CD4-positive, alpha-beta T cell treated with Interleukin-15 for 4 hours (primary cell): ENCODE data around the gene GNLY.
"Not testable (repeated sequence)": the region's sequence is repeated elsewhere in the genome, so short reads cannot be mapped to it uniquely, and the experiment has no call there.

Source experiments
- DNase-seq: peaks from one replicate; pipeline ENCODE4 v3.0.0-alpha.2; 2020; ENCODE audit warnings: low spot score

Gene GNLY

DNA sequence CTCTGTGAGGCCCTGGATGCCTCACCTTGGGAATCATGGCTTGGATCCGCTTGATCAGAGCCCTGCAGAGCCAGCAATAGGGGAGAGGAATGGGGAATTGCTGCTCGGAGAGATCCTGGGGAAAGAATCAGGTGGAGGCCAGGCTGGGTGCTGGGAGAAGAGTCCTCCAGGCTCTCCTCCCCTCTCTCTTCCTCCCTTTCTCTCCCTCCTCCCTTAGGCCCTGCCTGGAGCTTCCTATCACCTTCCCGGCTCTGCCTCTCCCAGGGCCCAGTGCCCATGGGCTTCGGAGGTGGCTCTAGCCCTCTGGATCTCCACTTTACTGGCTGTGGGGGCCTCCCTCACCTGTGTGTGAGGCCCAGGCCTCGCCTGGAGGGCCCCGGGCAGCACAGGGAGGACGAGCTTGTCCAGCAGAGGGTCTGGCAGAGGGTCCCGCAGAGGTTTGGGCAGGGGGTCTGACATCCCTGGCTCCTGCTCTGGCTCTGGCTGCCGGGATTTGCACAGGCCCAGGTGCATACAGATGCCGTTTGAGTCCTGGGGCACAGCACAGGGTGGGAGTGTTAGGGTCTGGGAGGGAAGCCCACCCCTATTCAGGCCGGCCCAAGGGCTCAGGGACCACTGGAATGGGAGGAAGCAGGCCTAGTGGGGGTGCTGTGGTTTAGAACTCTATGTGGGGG, 28.8 kb upstream of the GNLY start:
- DNase-seq: no peak

DNA sequence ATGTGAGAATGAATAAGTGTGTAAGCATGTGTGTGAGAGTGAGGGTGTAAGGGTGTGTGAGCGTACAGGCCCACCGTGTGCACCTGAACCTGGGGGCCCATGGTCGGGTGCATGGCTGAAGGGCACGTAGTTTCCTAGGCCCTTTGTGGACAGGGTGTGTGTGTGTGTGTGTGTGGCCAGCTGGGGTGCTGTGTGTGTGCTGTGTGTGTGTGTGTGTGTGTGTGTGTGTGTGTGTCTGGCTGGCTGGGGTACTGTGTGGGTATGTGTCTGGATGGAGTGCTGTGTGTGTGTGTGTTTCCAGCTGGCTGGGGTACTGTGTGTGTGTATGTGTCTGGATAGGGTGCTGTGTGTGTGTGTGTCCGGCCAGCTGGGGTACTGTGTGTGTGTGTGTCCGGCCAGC, 28.1 kb upstream of the GNLY start:
- DNase-seq: no peak

DNA sequence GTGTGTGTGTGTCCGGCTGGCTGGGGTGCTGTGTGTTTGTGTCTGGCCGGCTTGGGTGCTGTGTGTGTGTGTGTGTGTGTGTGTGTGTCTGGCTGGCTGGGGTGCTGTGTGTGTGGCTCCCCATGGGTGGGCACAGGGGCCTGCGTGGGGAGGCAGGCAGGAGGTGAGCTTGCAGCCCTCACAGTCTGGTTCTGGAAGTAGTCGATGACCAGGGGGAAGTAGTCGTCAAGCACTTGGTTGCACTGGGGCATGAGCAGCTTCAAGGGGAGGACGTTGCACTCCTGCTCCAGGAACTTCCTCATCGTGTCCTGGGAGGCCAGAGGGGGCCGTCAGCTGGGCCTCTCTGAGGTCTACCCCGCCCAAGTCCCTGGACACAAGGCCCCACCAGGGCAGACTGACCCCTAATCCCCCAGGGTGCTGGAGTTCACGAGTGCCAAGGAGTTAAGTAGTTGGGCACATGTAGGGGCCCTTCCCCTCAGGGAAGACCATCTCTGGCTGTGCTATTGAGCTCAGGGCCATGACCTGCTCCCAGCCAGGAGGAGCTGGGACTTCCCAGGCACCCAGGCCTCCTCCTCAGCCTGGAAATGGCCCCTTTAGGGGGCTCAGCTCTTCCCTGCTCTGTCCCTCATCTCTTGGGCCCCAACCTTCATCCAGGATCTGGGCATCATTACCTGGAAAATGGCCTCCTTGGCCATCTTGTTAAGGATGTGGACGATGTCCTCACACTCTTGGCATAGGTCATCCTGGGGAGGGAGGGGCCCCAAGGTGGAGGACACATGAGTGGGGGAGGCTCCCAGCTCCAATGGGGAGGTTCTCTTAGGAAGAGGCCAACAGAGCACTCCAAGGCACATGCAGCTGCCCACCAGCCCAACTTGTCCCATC, 27.5 kb upstream of the GNLY start:
- DNase-seq: no peak

DNA sequence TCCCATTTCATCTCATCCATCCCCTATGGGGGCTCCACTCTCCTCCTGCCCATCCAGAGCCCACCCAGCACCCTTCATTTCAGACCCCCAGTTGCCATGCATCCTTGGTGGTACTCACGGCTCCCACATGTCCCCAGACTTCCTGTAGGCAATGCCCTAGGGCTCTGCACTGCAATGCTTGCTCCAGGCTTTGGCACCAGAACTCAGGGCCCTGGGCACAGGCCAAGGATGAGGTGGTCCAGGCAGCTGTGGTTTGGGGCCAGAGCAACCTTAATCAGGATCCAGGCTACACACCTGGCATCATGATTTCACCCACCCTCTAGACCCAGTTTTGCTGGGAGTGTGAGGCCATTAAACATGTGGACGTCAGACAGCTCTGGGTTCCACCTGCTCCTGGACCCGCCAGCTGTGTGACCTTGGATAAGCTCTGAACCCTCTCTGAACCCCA, 26.6 kb upstream of the GNLY start:
- DNase-seq: no peak

DNA sequence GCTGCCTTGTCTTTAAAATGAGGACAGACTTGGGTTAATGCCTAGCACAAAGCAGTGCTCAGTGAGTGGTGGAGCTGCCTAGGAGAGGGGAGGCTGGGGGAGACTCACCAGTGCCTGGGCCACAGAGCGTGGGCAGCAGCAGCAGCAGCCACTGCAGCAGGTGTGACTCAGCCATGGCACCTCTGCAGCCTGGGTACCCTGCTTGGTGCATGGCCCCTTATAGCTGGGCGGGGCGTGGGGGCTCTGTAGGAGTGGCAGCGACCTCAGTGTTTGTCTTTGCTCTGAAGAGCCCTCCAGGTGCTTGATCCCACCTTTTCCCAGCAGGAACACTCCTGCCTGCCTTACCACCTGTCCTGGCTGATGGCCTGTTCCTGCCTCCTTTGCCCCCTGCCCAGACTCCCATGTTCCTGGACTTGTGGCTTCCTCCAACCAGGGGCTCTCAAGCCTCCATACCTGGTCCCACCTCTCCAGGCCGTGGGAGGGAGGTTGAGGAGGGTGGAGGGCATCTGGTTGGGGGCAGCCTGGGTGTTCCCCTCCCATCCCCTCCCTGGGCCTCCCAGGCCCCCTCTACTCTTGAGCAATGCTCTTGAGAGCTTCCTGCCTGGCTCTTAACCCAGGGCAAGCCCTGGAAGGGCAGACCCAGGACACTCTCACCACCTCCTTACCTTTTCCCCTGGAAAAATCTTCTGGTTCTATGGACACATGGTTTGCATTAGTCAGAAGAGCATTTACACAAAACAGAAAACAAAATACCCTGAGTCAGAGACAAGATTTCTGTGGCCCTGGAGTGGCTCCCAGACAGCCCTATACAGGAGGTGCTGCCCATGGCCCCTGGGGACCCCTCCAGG, 25.9 kb upstream of the GNLY start, which contains the start of gene SFTPB:
SFTPB (minus strand) TSS at position 191 of the 848 bp plus-strand sequence; CDS start at position 175, 16 bp downstream.
- DNase-seq: no peak

DNA sequence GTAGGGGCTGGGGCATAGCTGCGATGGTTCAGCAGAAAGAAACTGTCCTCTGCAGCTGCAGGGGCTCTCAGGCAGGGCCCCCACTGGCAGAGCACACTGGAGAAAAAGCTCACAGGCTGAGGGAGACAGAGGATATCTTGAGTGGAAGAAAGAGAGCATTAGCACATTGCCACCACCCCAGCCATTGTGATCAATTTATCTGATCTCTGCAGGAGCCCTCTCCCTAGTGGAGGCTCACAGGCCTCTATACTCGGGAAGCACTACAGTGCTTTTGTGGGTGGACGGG, 25.4 kb upstream of the GNLY start:
- DNase-seq: no peak

DNA sequence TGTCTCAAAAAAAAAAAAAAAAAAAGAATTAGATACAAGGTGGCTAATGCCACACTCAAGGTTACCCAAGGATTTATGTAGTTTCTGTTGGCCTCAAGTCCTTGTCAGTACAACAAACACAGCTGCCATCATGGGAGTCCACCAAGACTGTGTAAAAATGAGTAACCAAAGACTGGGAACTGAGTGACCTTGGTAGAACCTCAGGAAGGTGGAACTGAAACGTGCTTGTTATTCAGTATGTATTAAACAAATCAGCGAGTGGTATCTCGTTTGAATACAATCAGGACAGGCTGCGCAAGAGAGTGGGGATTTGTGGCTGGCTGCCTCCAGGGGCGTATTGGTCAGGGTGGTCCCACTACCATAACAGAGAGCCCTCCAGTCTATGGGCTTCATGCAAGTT, 24.6 kb upstream of the GNLY start:
- DNase-seq: no peak

DNA sequence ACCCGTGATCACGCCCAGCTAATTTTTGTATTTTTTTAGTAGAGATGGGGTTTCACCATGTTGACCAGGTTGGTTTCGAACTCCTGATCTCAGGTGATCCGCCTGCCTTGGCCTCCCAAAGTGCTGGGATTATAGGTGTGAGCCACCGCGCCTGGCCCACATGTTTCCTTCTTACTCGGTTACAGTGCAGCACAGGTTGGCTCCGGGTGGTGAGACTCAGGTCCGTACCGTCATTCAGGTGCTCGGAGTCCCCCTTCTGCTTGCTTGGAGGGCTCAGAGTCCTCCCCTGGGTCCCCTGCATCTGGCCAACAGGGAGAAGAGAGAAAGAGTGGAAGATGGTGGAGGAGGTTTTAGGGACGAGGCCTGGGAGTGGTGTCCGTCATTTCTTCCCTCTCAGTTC, 23.7 kb upstream of the GNLY start:
- not testable (repeated sequence) for DNase-seq

DNA sequence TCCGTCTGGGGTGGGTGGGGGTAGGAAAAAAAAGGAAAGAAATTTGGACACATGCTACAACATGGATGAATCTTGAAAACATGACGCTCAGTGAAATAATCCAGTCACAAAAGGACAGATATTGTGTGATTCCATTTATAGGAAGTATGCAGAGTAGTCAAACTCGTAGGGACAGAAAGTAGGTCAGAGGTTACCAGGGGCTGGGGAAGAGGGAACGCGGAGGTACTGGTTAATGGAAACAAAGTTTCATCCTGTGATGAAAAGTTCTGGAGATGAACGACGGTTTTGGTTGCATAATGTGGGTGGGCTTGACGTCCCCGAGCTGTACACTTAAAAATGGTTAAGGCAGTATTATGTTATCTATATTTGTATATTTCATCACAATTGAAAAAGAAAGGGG, 21.7 kb upstream of the GNLY start:
- DNase-seq: no peak

DNA sequence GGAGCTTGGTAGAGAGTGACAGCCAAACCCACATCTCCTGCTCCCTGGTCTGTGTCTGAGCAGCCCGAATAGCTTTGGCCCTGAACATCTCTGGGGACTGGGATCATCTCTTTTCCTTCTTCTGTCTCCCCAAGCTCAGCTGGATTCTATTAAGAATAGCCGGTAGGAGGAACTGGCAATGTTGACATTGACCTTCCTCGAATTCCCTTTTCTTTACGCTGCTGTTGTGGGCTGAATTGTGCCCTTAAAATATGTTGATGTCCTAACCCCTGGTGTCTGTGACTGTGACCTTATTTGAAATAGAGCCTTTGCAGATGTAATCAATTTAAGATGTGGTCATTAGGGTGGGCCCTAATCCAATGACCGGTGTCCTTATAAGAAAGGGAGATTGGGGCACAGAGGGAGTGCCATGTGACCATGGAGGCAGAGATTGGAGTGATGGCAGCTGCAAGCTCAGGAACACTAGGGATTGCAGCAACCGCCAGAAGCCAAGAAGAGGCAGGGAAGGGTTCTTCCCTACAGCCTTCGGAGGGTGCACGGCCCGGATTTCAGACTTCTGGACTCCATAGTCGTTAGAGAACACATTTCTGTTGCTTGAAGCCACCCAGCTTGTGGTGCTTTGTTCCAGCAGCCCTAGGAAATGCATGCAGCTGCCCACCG, 20.3 kb upstream of the GNLY start:
- DNase-seq: no peak

DNA sequence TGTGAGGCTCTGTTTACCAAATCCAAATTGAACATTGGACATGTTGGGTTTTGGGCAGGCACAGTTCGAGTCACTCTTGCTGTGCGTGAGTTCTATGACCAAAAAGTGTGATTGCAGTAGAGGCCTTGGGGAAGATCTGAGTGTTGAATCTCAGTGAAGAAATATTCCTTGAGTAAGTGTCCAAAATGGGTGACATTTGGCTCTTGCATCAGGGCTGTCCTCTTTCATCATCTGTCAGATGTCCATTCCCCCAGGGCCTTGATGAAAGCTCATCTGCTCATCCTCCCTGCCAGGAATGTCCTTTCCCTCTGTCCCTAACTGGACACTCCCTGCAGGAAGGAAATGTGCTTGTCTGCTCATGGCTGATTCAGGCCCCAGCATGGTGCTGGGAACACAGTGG, 19.7 kb upstream of the GNLY start:
- DNase-seq: no peak

DNA sequence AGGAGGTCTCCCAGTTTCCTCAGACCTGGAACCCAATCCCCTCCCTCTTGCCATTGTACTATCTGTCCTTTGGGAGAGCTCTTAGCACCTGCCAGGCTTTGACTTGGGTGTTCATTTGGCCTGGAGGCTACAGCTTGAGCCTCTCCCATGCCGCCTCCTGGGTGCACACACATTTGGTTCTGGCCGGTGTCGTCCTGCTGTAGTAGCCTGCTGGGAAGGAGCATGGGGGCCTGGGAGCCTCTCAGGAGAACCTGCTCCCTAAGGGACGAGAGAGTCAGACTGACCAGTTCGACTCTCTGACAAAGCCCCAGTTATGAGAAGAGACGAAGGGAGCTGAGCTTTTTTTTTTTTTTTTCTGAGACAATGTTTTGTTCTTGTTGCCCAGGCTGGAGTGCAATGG, 18.7 kb upstream of the GNLY start:
- DNase-seq: no peak

DNA sequence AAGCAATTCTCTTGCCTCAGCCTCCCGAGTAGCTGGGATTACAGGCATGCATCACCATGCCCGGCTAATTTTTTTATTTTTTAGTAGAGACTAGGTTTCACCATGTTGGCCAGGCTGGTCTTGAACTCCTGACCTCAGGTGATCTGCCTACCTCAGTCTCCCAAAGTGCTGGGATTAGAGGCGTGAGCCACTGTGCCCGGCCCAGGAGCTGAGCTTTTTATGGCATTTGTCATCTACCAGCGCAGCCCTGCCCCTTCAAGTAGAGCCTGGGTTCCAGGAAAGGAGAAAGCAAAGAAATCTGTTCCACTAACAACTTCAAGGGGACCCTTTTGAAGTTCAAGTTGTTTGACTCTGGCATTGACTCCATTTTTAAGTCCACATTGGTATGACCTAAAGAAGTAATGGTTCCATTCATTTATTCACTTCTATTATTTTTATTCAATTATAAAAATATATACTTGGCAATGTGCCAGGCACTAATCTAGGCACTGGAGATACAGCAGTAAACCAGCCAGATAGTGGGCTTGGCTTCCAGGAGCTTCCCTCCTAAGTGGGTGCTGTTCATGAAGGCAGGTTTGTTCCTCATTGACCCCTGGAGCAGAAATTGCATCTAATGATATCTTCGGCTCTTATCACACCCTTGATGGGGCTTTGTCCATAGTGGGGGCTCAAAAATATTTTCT, 18.2 kb upstream of the GNLY start:
- no peak for DNase-seq

DNA sequence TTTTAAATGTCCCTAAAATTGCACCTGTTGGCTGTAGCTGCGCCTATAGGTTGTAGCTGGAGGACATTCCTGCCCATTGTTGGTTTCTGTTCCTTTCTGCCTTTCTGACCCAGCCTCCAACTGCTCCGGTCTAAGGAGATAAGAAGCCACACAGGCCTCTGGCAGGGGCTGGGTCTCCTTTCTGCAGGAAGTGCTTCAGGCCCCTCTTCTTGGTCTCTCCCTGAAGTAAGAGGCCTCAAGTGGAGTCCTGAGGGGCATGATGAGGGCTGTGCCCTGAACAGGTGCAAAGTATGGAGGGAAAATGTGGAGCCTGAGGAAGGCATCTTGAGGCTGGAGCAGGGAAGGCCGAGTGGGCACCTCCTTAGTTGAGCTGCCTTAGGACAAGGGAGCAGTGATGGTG, 15.8 kb upstream of the GNLY start:
- DNase-seq: no peak

DNA sequence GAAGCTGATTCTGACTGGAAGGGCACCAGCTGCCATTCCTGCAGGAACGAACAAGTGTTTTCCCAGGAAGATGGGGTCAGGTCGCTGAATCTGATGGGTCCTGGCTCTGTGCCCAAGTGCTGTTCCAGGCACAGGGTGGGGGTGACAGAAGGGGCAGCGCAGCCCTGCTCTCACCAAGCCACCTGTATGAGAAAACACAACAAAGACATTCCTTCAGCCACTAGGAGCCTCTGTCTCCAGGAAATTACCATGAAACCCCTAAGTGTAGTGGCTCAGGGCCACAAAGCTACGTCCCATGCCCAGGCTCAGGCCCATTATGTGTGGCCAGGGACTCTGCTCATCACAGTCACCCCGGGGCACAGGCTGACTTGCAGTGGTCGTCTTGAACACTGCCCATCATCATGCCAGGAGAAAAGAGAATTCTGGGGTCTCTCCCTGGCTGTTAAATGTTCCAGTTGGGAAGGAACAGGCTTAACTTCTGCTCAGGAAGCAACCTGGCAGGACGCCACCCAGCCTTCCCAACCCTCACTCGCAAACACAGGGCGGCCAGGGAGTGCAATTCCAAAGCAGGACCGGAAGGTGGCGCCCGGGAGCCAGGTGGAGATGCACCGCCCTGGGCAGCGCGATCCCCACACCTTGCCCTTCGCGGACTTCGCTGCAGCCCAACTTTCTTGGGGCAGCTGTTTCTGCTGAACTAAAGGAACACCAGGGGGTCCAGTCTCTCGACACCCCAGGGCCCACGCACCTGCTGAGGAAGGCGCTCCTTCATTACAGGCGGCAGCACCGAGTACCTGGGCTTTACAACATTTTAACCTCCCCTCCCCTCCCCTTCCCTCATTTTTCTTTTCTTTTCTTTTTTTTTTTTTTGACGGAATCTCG, 15.1 kb upstream of the GNLY start:
- peak; percentile 74 for DNase-seq

DNA sequence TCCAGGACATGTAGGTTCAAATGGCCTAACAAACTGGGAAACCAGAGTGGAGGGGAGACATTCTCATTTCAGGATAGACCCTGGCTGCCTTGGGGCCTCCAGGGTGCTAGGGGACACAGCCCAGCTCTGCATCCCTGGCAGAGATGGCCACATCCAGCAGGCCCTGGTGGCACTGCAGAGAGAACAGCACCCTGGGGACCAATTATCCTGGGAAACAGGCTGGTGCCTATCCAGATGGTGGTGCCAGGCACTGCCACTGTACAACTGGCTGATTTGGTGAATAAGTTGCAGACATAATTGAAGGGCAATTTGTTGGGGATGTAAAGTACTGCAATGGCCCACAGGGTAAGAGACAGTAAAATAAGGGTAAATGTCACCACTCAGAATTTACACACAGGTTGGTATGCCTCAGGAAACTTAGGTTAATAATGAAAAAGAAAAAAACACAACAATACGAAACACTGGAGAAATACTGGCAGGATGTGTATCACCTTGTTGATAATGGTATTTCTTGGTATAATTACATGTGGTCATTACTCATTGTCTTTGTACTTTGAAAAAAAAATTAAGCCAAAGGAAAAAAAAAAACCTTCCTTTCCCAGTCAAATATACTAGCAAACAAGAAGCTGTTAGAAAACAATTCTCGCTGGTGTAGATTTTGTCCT, 13.3 kb upstream of the GNLY start:
- no peak for DNase-seq

DNA sequence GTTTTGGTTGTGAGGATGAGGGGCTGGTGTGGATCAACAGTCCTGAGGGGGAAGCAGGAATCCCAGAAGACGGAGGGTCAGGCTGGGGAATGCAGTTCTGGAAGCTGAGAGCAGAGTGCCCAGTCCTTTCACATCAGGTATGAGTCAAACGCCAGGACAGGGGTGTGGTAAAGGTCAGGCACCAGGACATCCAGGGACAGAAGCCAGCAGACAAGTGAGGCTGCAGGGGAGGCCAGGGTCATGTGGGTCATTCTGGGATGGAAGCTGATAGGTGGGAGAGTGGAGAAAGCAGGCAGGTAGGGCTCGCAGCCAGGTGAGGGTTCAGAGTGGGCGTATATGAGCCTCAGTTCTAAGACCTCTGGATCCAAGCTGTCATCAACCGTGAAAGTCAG, 12.8 kb upstream of the GNLY start:
- no peak for DNase-seq

DNA sequence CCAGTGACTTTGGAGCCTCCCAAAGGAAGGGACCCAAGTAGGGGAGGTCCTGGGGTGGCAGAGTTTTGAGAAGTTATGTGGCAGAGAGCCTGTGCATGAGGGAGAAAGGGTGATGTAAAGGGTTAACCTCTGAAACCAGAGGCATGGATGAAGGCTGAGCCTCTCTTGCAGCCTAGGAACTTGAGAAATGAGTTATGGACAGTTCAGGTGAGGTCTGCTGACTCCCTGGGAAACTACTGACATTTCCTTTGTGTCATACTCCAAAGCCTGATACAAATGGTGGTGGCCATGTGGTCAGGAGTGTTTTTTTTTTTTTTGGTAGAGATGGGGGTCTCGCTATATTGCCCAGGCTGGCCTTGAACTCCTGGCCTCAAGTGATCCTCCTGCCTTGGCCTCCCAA, 12.4 kb upstream of the GNLY start:
- no peak for DNase-seq

DNA sequence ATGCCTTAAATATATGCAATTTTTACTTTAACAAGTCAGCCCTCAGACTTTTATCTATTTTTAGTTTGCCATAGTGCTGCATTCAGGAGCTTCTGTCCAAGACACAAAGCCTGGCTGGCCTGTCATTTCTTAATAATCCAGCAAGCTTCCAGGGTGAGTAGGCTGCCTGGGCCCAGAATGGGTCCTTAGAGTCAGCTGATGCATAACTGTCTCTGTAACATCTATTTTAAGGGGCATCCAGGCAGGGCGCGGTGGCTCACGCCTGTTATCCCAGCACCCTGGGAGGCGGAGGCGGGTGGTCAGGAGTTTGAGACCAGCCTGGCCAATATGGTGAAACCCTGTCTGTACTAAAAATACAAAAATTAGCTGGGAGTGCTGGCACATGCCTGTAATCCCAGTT, 11.8 kb upstream of the GNLY start:
- no peak for DNase-seq

DNA sequence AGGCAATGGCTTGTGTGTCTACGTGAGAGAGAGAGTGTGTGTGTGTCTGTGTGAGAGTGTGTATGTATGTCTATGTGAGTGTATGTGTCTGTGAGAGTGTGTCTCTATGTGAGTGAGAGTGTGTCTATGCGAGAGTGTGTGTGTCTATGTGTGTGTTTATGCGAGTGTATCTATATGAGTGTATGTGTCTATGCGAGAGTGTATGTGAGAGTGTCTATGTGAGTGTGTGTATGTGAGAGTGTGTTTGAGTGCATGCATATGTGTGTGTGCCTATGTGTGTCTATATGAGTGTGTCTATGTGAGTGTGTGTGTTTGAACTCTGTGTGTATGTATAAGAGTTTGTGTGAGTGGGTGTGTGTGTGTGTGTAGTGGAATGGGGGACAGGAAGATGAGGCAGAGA, 9.8 kb upstream of the GNLY start:
- no peak for DNase-seq
